HepG2 (cell line): ENCODE measurements around the gene GAS2. TPM values are rescaled to one million over a fixed set of nuclear protein-coding genes. Genes with fewer than 3 reads are reported as not detected.

ENCODE experiments used
- ATAC-seq: fragments of 200-7000 bp; cut with Tn5 transposase; 3 replicates; pipeline ENCODE4 v1.9.1; 2020; ENCODE audit warnings: mild to moderate bottlenecking, moderate library complexity
- BruUV-seq: library from RNA; stranded (reverse); fragments of 400-500 nt; replicated peaks from 2 replicates; lab custom pipeline; 2021; lab: Mats Ljungman, UMichigan
- CTCF ChIA-PET: fragments of 300-600 bp; formaldehyde crosslinking; extraction: SDS; loops from one replicate; lab custom pipeline; 2021; ENCODE audit warnings: low total read pairs, inconsistent platforms, low intra/inter-chr PET ratio; lab: Yijun Ruan, JAX
- POLR2A ChIA-PET: fragments of 350-600 bp; sonication (Branson Sonifier 250); formaldehyde crosslinking; loops from one replicate; lab custom pipeline; 2020; ENCODE audit warnings: antibody characterized with exemption, inconsistent platforms; lab: Yijun Ruan, JAX
- DNase-seq: peaks from one replicate; pipeline ENCODE4 v3.0.0-alpha.2; 2015; ENCODE audit warnings: low spot score
- FAIRE-seq: peaks from 3 replicates; lab custom pipeline; 2011; peaks lifted over from hg19 to GRCh38; lab: Jason Lieb, UNC
- H2AFZ ChIP-seq: one replicate; pipeline ENCODE4 v1.6.1; 2011; ENCODE audit warnings: low read length, inconsistent platforms
- H3K27ac ChIP-seq: fragments of 300-600 bp; 3 replicates; pipeline ENCODE4 v1.8.0; 2011; ENCODE audit warnings: mixed run types, mild to moderate bottlenecking, mixed read lengths, low read length, inconsistent platforms; ENCODE audit not compliant: insufficient read depth; ENCODE audit errors: extremely low read length
- H3K27me3 ChIP-seq, 2 experiments: fragments of 200-600 bp in 1 of 2; 2 replicates in 1 of 2; 3 replicates in 1 of 2; pipeline versions ENCODE4 v1.6.0 to v1.8.0; 2011; ENCODE audit warnings: low read length in 2 of 2, mild to moderate bottlenecking in 2 of 2, moderate library complexity in 2 of 2, inconsistent platforms in 1 of 2; ENCODE audit not compliant: insufficient read depth in 2 of 2, control insufficient read depth in 1 of 2
- H3K36me3 ChIP-seq, 2 experiments: fragments of 200-600 bp in 1 of 2; replicated peaks in 1 of 2; 2 replicates in 1 of 2; 3 replicates in 1 of 2; pipeline versions ENCODE4 v1.5.1 to v1.8.0; 2011; ENCODE audit warnings: low read length in 2 of 2, inconsistent platforms in 1 of 2; ENCODE audit not compliant: insufficient read depth in 2 of 2, control insufficient read depth in 1 of 2
- H3K4me1 ChIP-seq: 2 replicates; pipeline ENCODE4 v1.5.1; 2012; ENCODE audit warnings: low read length, inconsistent platforms; ENCODE audit not compliant: insufficient read depth
- H3K4me2 ChIP-seq: 2 replicates; pipeline ENCODE4 v1.6.0; 2011; ENCODE audit warnings: low read depth, low read length, inconsistent platforms
- H3K4me3 ChIP-seq, 3 experiments: fragments of 200-600 bp in 1 of 3; sonication (generic), shearing (Covaris generic) in 1 of 3; replicated peaks in 1 of 3; 2 replicates each; pipeline ENCODE4 v1.5.1; 2011 to 2016; ENCODE audit warnings: low read length in 3 of 3, inconsistent platforms in 2 of 3, low read depth in 2 of 3, mild to moderate bottlenecking in 2 of 3, control low read depth in 1 of 3, mixed read lengths in 1 of 3; ENCODE audit not compliant: insufficient read depth in 1 of 3
- H3K79me2 ChIP-seq: one replicate; pipeline ENCODE4 v1.6.1; 2011; ENCODE audit warnings: low read length, inconsistent platforms; ENCODE audit not compliant: insufficient read depth
- H3K9ac ChIP-seq: 2 replicates; pipeline ENCODE4 v1.6.0; 2011; ENCODE audit warnings: mild to moderate bottlenecking, low read depth, low read length, inconsistent platforms; ENCODE audit not compliant: insufficient read depth
- H3K9me3 ChIP-seq: 2 replicates; pipeline ENCODE4 v1.5.1; 2012; ENCODE audit warnings: mild to moderate bottlenecking, low read length
- H4K20me1 ChIP-seq: 2 replicates; pipeline ENCODE4 v1.6.0; 2011; ENCODE audit warnings: inconsistent platforms, mild to moderate bottlenecking, low read length, moderate library complexity; ENCODE audit not compliant: insufficient read depth
- AGO2 ChIP-seq: fragments of 200-400 bp; formaldehyde crosslinking; optimal IDR thresholded peaks from 2 replicates; pipeline ENCODE3; 2017; ENCODE audit warnings: mild to moderate bottlenecking, low read depth, low read length, moderate library complexity
- FOXA1 ChIP-seq, 2 experiments: fragments of 450-650 bp in 1 of 2; sonication (generic) in 1 of 2; formaldehyde crosslinking in 1 of 2; IDR thresholded peaks; 2 replicates each; pipeline versions ENCODE4 v1.4.0 to v1.6.1; 2016 to 2020; ENCODE audit warnings: missing genetic modification reagents in 1 of 2
- HMGXB4 ChIP-seq, 2 experiments: sonication (generic) in 1 of 2; formaldehyde crosslinking in 1 of 2; IDR thresholded peaks; 2 replicates each; pipeline versions ENCODE4 v1.4.0 to v1.6.1; 2018 to 2020; ENCODE audit warnings: missing genetic modification reagents in 2 of 2, borderline replicate concordance in 1 of 2, low read depth in 1 of 2, mild to moderate bottlenecking in 1 of 2, missing biosample characterization in 1 of 2
- POLR2G ChIP-seq: fragments of 200-400 bp; formaldehyde crosslinking; IDR thresholded peaks from 2 replicates; pipeline ENCODE4 v1.6.1; 2018; ENCODE audit warnings: mild to moderate bottlenecking, low read depth, low read length, moderate library complexity
- RFX3 ChIP-seq: IDR thresholded peaks from 2 replicates; pipeline ENCODE4 v1.6.1; 2016; ENCODE audit warnings: missing biosample characterization, missing genetic modification reagents
- RXRB ChIP-seq: IDR thresholded peaks from 2 replicates; pipeline ENCODE4 v1.6.1; 2016; ENCODE audit warnings: borderline replicate concordance, missing genetic modification reagents, missing compliant biosample characterization
- SIX1 ChIP-seq: sonication (generic); formaldehyde crosslinking; IDR thresholded peaks from 2 replicates; pipeline ENCODE4 v1.4.0; 2020; ENCODE audit warnings: missing genetic modification reagents, borderline replicate concordance
- SNRNP70 ChIP-seq: fragments of 200-400 bp; formaldehyde crosslinking; IDR thresholded peaks from 2 replicates; pipeline ENCODE4 v1.6.1; 2017; ENCODE audit warnings: mild to moderate bottlenecking, low read depth, low read length, moderate library complexity
- ZKSCAN8 ChIP-seq: IDR thresholded peaks from 2 replicates; pipeline ENCODE4 v1.6.1; 2016; ENCODE audit warnings: borderline replicate concordance, missing genetic modification reagents, missing compliant biosample characterization
- ZNF142 ChIP-seq: sonication (generic); formaldehyde crosslinking; IDR thresholded peaks from 2 replicates; pipeline ENCODE4 v1.4.0; 2020; ENCODE audit warnings: missing genetic modification reagents
- ZNF143 ChIP-seq: sonication (generic); formaldehyde crosslinking; IDR thresholded peaks from 2 replicates; pipeline ENCODE4 v1.4.0; 2020; ENCODE audit warnings: missing genetic modification reagents
- ZNF326 ChIP-seq: sonication (generic); formaldehyde crosslinking; IDR thresholded peaks from 2 replicates; pipeline ENCODE4 v1.4.0; 2020; ENCODE audit warnings: missing genetic modification reagents, borderline replicate concordance
- ZNF329 ChIP-seq: sonication (generic); formaldehyde crosslinking; IDR thresholded peaks from 2 replicates; pipeline ENCODE4 v1.9.0; 2021; ENCODE audit warnings: low read depth, mild to moderate bottlenecking, missing genetic modification reagents
- ZNF580 ChIP-seq: IDR thresholded peaks from 2 replicates; pipeline ENCODE4 v1.6.1; 2016; ENCODE audit warnings: low read depth, borderline replicate concordance
- WGBS: methylation state at CpG from one replicate; pipeline ENCODE4 v1.1.6; 2017; ENCODE audit warnings: low lambda C conversion rate; 5-methylcytosine and 5-hydroxymethylcytosine counted together
- in situ Hi-C: cut with HindIII; loops from 2 replicates; pipeline ENCODE4 v1.10.0; 2017; ENCODE audit warnings: low pct_unique_long_range_greater_than_20kb; ENCODE audit not compliant: extremely low pct_ligation_motif_present
- intact Hi-C: fragments of 100-400 bp; cut with micrococcal nuclease; formaldehyde crosslinking; loops from one replicate; pipeline ENCODE4 v1.10.0; 2022; ENCODE audit not compliant: unreplicated experiment
- polyA plus RNA-seq, 8 experiments: library from polyadenylated mRNA; depleted of rRNA in 3 of 8; stranded (reverse) in 7 of 8; unstranded in 1 of 8; fragments of >200 nt; fragmentation: Illumina TruSeq in 4 of 8; extraction: Trizol in 4 of 8; gene quantifications; 2 replicates each; pipeline versions ENCODE4 v1.2.1 to v1.2.3, GENCODE V29; 2011 to 2016; ENCODE audit warnings: low read depth in 4 of 8, missing spikeins in 1 of 8, mixed read lengths in 1 of 8; ENCODE audit not compliant: insufficient read depth in 1 of 8
- total RNA-seq, 5 experiments: library from RNA; depleted of rRNA; stranded (reverse); fragments of >200 nt; fragmentation: Illumina TruSeq; extraction: Trizol; gene quantifications; 2 replicates each; pipeline ENCODE4 v1.2.3, GENCODE V29; 2016; ENCODE audit warnings: low read depth in 1 of 5

GAS2 gene
- total and polyA plus RNA-seq, 2 of the 13 experiments (the other 11 are each of a cell fraction or from before 2014, with no cell fraction given), result 26.0 to 85.1 TPM

- TF ChIP-seq ZNF580 (CRISPR knock-in tag) (no peak), SIX1 (no peak), POLR2G (no peak)
- TF ChIP-seq, all 625 proteins: peak for 0
Measured at GRCh38 chr11:22711071-22711770, 44.8 kb downstream of the GAS2 start (continued).

- Histone ChIP-seq H3K9ac (no peak overlapping the region), H3K4me3 (no peak overlapping the region), H4K20me1 (no peaks in the 10 kb centered on the region), H2AFZ (no peak overlapping the region), H3K36me3 (peaks cover 0 to 5% of the 10 kb centered on the region in 2 experiments; a peak in 1 of 5 replicates), H3K4me1 (peaks cover 11% of the 10 kb centered on the region), H3K27ac (no peak overlapping the region), H3K79me2 (peaks cover 12% of the 10 kb centered on the region), H3K9me3 (peaks cover 6% of the 10 kb centered on the region; the same call in 1 of the 2 replicates), H3K4me2 (no peak overlapping the region), H3K27me3 (no peaks in the 10 kb centered on the region)
- ChIA-PET POLR2A (no interaction called here), CTCF (no interaction called here)
- 87% methylated on average over 1 of the region's 1 CpG for WGBS
- DNase-seq, result no peak
- no peak for FAIRE-seq
- ATAC-seq, result no peak
- intact Hi-C loops (no loop called here), in situ Hi-C loops (no loop called here)
- no TSS peak for BruUV-seq
- TF ChIP-seq RFX3 (CRISPR knock-in tag), result no peak
- no peak for TF ChIP-seq ZKSCAN8 (CRISPR knock-in tag)
- no peak for TF ChIP-seq ZNF142
- TF ChIP-seq FOXA1 (IDR thresholded peaks at IDR 0.05), result no peak
- TF ChIP-seq FOXA1 (CRISPR knock-in tag; IDR thresholded peaks at IDR 0.05), result no peak
- no peak for TF ChIP-seq AGO2
- TF ChIP-seq SNRNP70, result no peak
- TF ChIP-seq ZNF143, result no peak
- TF ChIP-seq HMGXB4 (CRISPR knock-in tag; IDR thresholded peaks at IDR 0.05; ENCODE audit: borderline replicate concordance in 1 of 2, low read depth in 1 of 2), result no peak
- TF ChIP-seq ZNF329, result no peak
- no peak for TF ChIP-seq ZNF326
- no peak for TF ChIP-seq RXRB (CRISPR knock-in tag)
Measured at GRCh38 chr11:22711880-22712279, 45.5 kb downstream of the GAS2 start.
